Left lung (tissue), 10 donors: ENCODE measurements around the gene WNK1. TPM values are rescaled to one million over a fixed set of nuclear protein-coding genes. Genes with fewer than 3 reads are reported as not detected.

Experiments used
- ATAC-seq: fragments of 200-7000 bp; cut with Tn5 transposase; one replicate; pipeline ENCODE4 v1.9.1; 2020; ENCODE audit warnings: moderate library complexity
- DNase-seq, 4 donors: peaks; one replicate each; pipeline ENCODE4 v3.0.0-alpha.2; 2013 to 2020
- H3K27ac ChIP-seq, 2 donors: fragments of 200-600 bp; sonication (generic) in 1 of 2; one replicate each; pipeline versions ENCODE4 v1.5.0 to v1.8.0; 2020 to 2021
- H3K27me3 ChIP-seq, 2 donors: fragments of 200-600 bp; sonication (generic) in 1 of 2; one replicate each; pipeline versions ENCODE4 v1.5.0 to v1.8.0; 2020 to 2021
- H3K36me3 ChIP-seq, 2 donors: fragments of 200-600 bp; sonication (generic) in 1 of 2; one replicate each; pipeline versions ENCODE4 v1.5.0 to v1.8.0; 2020 to 2021
- H3K4me1 ChIP-seq, 2 donors: fragments of 200-600 bp; one replicate each; pipeline ENCODE4 v1.8.0; 2021
- H3K4me3 ChIP-seq, 2 donors: fragments of 200-600 bp; sonication (generic) in 1 of 2; one replicate each; pipeline versions ENCODE4 v1.5.0 to v1.8.0; 2020 to 2021; ENCODE audit warnings: mild to moderate bottlenecking in 1 of 2
- H3K9me3 ChIP-seq, 2 donors: fragments of 200-600 bp; sonication (generic) in 1 of 2; one replicate each; pipeline versions ENCODE4 v1.5.0 to v1.8.0; 2020 to 2021
- intact Hi-C, 2 donors: fragments of 100-400 bp; cut with DNase I; formaldehyde crosslinking; loops; one replicate each; pipeline versions ENCODE4 v1.11.2 to v1.14.2; 2022
- polyA plus RNA-seq, 6 donors: library from polyadenylated mRNA; unstranded; fragments of 120-200 nt; gene quantifications; one replicate each; pipeline ENCODE4 v1.2.1, GENCODE V29; 2013; ENCODE audit not compliant: insufficient read length in 6 of 6
- total RNA-seq, 2 donors: library from RNA; stranded (reverse); fragmentation: NEBNext Ultra II Directional; extraction: Animal tissue kit (Norgen Biotek cat#: 25700); gene quantifications; one replicate each; pipeline ENCODE4 v1.2.1, GENCODE V29; 2021
- TF ChIP-seq, protein P1 (sequence below), 2 donors: fragments of 200-600 bp; sonication (generic) in 1 of 2; IDR thresholded peaks; one replicate each; pipeline versions ENCODE4 v1.5.0 to v1.8.0; 2021; ENCODE audit warnings: antibody characterized with exemption in 2 of 2
- donor health status: DM: no; HTN: yes; CAD: no.
- donor health status: DM: no; HTN: no; CAD: no.

Gene WNK1
- total and polyA plus RNA-seq, 8 donors: 94.4 to 245 (median 111) TPM

DNA sequence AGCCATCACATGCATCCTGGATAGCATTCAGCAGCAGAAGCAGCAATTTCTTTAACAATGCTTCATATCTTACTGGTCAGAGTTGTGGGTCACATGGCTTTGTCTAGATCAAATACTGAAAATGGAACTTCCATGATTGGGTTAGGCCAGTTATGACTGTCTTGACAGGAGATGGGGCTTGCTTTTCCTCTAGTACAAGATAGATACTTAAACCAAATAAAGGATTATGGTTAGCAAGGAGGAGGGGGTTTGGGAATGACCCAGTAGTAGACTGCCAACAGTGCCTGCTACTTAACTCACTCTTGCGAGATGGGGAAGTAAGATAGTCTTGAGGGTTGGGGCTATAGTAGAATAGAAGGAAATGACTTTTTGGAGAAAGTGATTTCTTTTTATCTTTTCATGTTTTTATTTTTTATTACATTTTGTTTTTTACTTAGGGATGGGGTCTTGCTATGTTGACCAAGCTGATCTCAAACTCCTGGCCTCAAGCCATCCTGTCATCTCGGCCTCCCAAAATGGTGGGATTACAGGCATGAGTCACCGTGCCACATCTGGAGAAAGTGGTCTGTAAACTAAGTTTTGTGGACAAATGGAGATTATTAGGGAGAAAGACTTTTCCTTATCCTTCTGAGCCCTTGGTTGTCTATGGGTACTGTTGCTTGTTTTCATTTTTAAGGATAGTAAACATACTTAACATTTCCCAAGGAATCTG, 37.6 kb downstream of the WNK1 start:
- DNase-seq: no peak
- Histone ChIP-seq H3K9me3 (no peaks in the 10 kb centered on the region), H3K27ac (no peak overlapping the region), H3K36me3 (no peaks in the 10 kb centered on the region), H3K4me3 (no peak overlapping the region), H3K4me1 (peaks cover 2 to 97% of the 10 kb centered on the region in 2 donors), H3K27me3 (no peaks in the 10 kb centered on the region)
- peak; percentile 43 for ATAC-seq
- intact Hi-C loops: no loop called here
- TF ChIP-seq, protein P1, sequence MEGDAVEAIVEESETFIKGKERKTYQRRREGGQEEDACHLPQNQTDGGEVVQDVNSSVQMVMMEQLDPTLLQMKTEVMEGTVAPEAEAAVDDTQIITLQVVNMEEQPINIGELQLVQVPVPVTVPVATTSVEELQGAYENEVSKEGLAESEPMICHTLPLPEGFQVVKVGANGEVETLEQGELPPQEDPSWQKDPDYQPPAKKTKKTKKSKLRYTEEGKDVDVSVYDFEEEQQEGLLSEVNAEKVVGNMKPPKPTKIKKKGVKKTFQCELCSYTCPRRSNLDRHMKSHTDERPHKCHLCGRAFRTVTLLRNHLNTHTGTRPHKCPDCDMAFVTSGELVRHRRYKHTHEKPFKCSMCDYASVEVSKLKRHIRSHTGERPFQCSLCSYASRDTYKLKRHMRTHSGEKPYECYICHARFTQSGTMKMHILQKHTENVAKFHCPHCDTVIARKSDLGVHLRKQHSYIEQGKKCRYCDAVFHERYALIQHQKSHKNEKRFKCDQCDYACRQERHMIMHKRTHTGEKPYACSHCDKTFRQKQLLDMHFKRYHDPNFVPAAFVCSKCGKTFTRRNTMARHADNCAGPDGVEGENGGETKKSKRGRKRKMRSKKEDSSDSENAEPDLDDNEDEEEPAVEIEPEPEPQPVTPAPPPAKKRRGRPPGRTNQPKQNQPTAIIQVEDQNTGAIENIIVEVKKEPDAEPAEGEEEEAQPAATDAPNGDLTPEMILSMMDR (IDR thresholded peaks at IDR 0.05): no peak

DNA sequence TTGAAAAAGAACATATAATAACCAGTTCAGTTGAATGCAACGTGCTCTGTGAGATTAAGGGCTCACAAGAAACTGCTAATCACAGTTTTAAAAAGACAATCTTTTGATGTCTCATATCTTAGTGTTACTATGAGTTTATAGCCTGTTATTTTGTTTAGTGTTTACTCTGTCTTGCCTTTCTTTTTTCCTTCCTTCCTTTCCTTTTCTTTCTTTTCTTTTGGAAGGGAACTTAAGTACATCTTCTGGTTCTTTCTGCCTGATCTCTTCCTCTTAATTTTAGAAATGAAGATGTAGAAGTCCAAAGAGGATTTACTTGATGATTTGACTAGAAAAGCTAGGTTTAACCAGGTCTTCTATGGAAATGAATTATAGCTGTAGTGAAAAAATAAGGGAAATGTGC, 38.2 kb downstream of the WNK1 start:
- H3K36me3 ChIP-seq: no peaks in the 10 kb centered on the region
- DNase-seq: no peak
- H3K4me3 ChIP-seq: no peak overlapping the region
- no peaks in the 10 kb centered on the region for H3K27me3 ChIP-seq
- no peaks in the 10 kb centered on the region for H3K9me3 ChIP-seq
- intact Hi-C loops: no loop called here
- TF ChIP-seq, protein P1 (IDR thresholded peaks at IDR 0.05): no peak
- peaks cover 2 to 96% of the 10 kb centered on the region in 2 donors for H3K4me1 ChIP-seq
- H3K27ac ChIP-seq: no peak overlapping the region
- ATAC-seq: no peak

DNA sequence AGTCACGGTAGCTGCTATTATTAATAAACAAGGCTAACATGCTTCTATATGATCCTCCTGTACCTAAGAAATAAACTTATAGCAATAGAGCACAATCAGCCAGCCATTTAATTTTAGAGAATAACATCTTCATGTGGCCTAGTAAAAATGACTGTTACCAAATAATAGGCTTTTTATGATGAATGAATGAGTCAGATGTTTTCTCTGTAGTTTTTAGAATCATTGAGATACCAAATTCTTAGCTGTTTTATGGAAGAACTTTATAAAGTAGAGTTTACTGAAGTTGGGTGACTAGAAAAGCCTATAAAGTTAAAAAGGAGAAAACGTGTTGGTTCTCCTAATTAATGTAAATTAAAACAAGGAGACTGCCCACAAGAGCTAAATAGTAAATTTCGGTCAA, 40.7 kb downstream of the WNK1 start:
- Histone ChIP-seq H3K4me1 (peaks cover 0 to 91% of the 10 kb centered on the region in 2 donors), H3K27me3 (no peaks in the 10 kb centered on the region), H3K27ac (peak overlapping the region in 1 of 2 donors; percentile 30), H3K9me3 (no peaks in the 10 kb centered on the region), H3K36me3 (no peaks in the 10 kb centered on the region), H3K4me3 (no peak overlapping the region)
- intact Hi-C loops: no loop called here
- TF ChIP-seq, protein P1 (IDR thresholded peaks at IDR 0.05): no peak
- DNase-seq: no peak
- ATAC-seq: no peak

DNA sequence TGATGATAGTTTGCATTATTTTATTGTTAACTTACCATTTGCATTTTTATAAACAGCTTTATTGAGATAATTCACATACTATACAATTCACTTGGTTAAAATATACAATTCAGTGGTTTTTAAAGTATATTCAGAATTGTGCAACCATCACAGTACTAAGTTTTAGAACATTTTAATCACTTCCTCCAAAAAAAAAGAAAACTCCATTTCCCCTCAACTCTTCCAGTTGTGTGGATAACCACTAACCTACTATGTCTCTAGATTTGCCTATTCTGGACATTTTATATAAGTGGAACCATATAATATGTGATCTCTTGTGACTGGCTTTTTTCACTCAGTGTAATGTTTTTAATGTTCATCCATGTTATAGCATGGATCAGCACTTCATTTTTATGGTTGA, 41.3 kb downstream of the WNK1 start:
- Histone ChIP-seq H3K4me1 (peaks cover 0 to 91% of the 10 kb centered on the region in 2 donors), H3K27me3 (no peaks in the 10 kb centered on the region), H3K4me3 (no peak overlapping the region), H3K36me3 (no peaks in the 10 kb centered on the region), H3K27ac (no peak overlapping the region), H3K9me3 (no peaks in the 10 kb centered on the region)
- DNase-seq (no peak), ATAC-seq (no peak)
- intact Hi-C loops: no loop called here
- TF ChIP-seq, protein P1 (IDR thresholded peaks at IDR 0.05): no peak

DNA sequence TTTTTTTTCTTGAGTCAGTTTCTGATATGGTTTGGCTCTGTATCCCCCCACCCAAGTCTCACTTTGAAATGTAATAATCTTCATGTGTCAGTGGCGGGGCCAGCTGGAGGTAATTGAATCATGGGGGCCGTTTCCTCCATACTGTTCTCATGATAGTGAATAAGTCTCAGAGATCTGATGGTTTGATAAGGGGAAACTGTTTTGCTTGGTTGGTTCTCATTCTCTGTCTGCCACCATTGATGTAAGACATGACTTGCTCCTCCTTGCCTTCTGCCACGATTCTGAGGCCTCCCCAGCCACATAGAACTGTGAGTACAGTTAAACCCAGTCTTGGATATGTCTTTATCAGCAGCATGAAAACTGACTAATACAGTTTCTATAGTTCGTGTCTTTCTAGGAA, 42.9 kb downstream of the WNK1 start:
- Histone ChIP-seq H3K27ac (no peak overlapping the region), H3K4me1 (peaks cover 0 to 91% of the 10 kb centered on the region in 2 donors), H3K27me3 (no peaks in the 10 kb centered on the region), H3K9me3 (no peaks in the 10 kb centered on the region), H3K4me3 (no peak overlapping the region), H3K36me3 (no peaks in the 10 kb centered on the region)
- DNase-seq: no peak
- intact Hi-C loops: no loop called here
- ATAC-seq: no peak
- TF ChIP-seq, protein P1 (IDR thresholded peaks at IDR 0.05): no peak
